B cell (primary cell): Measurements from ENCODE around the gene GPX7.

Source experiments
- EZH2 ChIP-seq: IDR thresholded peaks from 2 replicates; pipeline ENCODE4 v1.6.1; 2012; ENCODE audit warnings: borderline replicate concordance, low read depth, mild to moderate bottlenecking, moderate library complexity, low read length; ENCODE audit not compliant: insufficient read depth, poor library complexity, severe bottlenecking
- TF ChIP-seq, protein P1 (sequence below): fragments of 200-600 bp; IDR thresholded peaks from one replicate; pipeline ENCODE4 v1.8.0; 2022; ENCODE audit warnings: antibody characterized with exemption, mild to moderate bottlenecking

DNA sequence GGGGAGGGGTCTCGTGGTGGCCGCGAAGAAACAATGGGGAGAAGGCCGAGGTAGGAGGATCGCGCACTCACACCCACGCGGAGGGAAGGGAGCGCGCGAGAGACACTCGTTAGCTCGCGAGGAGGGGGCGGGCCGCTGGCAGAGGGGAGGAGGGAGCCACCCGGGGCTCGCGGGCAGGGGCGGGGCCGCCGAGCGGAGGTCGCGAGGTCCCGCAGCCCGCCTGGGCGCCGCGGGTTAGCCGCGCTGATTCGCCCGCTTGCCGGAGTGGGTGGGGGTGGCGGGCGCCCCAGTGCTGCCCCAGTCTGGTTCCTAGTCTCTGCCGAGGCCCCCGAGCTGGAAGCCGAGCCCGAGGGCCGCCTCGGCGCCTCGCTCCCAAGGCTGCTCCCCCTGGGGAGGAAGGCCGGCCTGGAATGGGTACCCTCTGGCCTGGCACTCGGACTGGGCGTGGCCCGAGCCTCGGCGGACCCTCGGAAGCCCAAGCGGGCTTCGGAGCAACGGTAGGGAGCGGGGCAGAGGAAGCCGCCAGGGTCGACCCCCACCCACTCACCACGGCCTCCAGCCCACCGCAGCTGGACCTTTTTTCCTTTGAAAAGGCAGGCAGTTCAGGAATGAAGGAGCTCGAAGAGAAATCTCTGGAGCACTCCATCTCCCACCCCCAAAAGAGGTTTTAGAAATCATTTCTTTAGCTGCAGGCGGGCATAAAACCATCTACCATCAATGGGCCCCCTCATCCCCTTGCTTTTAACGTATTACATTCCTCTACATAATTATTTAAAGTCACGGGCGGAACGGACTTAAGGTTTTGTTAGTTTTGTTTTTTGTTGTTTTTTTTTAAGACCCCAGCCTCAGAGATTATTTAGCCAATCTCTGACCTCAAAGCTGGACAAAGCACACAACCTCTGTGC, 48.6 kb upstream of the GPX7 start:
- TF ChIP-seq, protein P1, sequence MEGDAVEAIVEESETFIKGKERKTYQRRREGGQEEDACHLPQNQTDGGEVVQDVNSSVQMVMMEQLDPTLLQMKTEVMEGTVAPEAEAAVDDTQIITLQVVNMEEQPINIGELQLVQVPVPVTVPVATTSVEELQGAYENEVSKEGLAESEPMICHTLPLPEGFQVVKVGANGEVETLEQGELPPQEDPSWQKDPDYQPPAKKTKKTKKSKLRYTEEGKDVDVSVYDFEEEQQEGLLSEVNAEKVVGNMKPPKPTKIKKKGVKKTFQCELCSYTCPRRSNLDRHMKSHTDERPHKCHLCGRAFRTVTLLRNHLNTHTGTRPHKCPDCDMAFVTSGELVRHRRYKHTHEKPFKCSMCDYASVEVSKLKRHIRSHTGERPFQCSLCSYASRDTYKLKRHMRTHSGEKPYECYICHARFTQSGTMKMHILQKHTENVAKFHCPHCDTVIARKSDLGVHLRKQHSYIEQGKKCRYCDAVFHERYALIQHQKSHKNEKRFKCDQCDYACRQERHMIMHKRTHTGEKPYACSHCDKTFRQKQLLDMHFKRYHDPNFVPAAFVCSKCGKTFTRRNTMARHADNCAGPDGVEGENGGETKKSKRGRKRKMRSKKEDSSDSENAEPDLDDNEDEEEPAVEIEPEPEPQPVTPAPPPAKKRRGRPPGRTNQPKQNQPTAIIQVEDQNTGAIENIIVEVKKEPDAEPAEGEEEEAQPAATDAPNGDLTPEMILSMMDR: no peak
- TF ChIP-seq EZH2: no peak
